Osteocyte (in vitro differentiated cells): ENCODE results near the gene CEACAM5. TPM values are rescaled to one million over a fixed set of nuclear protein-coding genes. Genes with fewer than 3 reads are reported as not detected.
"Not testable (repeated sequence)": the region's sequence is repeated elsewhere in the genome, so short reads cannot be mapped to it uniquely, and the experiment has no call there.

Experiments used
- DNase-seq: peaks from one replicate; pipeline ENCODE4 v3.0.0; 2021; ENCODE audit warnings: mixed read lengths; ENCODE audit not compliant: unreplicated experiment; ENCODE audit errors: extremely low spot score
- H3K27ac Mint-ChIP-seq: one replicate; pipeline ENCODE4 v1.8.0; 2021; ENCODE audit warnings: mild to moderate bottlenecking, mixed read lengths; ENCODE audit not compliant: unreplicated experiment
- H3K27me3 Mint-ChIP-seq: one replicate; pipeline ENCODE4 v1.8.0; 2021; ENCODE audit warnings: mixed read lengths; ENCODE audit not compliant: unreplicated experiment
- H3K36me3 Mint-ChIP-seq: one replicate; pipeline ENCODE4 v1.8.0; 2021; ENCODE audit warnings: mixed read lengths; ENCODE audit not compliant: unreplicated experiment
- H3K4me1 Mint-ChIP-seq: one replicate; pipeline ENCODE4 v1.8.0; 2021; ENCODE audit warnings: mixed read lengths; ENCODE audit not compliant: unreplicated experiment
- H3K4me3 Mint-ChIP-seq: one replicate; pipeline ENCODE4 v1.8.0; 2021; ENCODE audit warnings: mild to moderate bottlenecking, moderate library complexity, mixed read lengths; ENCODE audit not compliant: unreplicated experiment
- H3K9me3 Mint-ChIP-seq: one replicate; pipeline ENCODE4 v1.8.0; 2021; ENCODE audit warnings: mixed read lengths; ENCODE audit not compliant: unreplicated experiment
- CTCF ChIP-seq: fragments of 200-600 bp; sonication (generic); IDR thresholded peaks from 2 replicates; pipeline ENCODE4 v1.5.0; 2021; ENCODE audit warnings: antibody characterized with exemption, mild to moderate bottlenecking, moderate library complexity
- total RNA-seq: library from RNA; stranded (reverse); gene quantifications from 2 replicates; pipeline ENCODE4 v1.2.1, GENCODE V29; 2021

The CEACAM5 gene
- total RNA-seq, 1 donor from 2014 or later = not detected

GRCh38 chr19:41705393-41706174 is 2.8 kb upstream of the CEACAM5 start:
- peaks cover 2% of the 10 kb centered on the region for H3K4me1 Mint-ChIP-seq
- no peaks in the 10 kb centered on the region for H3K36me3 Mint-ChIP-seq
- H3K9me3 Mint-ChIP-seq = no peaks in the 10 kb centered on the region
- TF ChIP-seq CTCF = no peak
- DNase-seq = no peak
- no peak overlapping the region for H3K4me3 Mint-ChIP-seq
- H3K27ac Mint-ChIP-seq = no peak overlapping the region
- no peaks in the 10 kb centered on the region for H3K27me3 Mint-ChIP-seq

GRCh38 chr19:41706741-41707501 is 1.5 kb upstream of the CEACAM5 start:
- DNase-seq = no peak
- Mint-ChIP-seq H3K9me3 (no peaks in the 10 kb centered on the region), H3K27ac (no peak overlapping the region), H3K4me1 (no peaks in the 10 kb centered on the region), H3K4me3 (no peak overlapping the region), H3K36me3 (no peaks in the 10 kb centered on the region), H3K27me3 (no peaks in the 10 kb centered on the region)
- TF ChIP-seq CTCF = peak; percentile 31

- no peak overlapping the region for H3K4me3 Mint-ChIP-seq
- no peaks in the 10 kb centered on the region for H3K9me3 Mint-ChIP-seq
- DNase-seq = no peak
- no peak for TF ChIP-seq CTCF
- no peak overlapping the region for H3K27ac Mint-ChIP-seq
- H3K27me3 Mint-ChIP-seq = peaks cover under 1% of the 10 kb centered on the region
- H3K36me3 Mint-ChIP-seq = no peaks in the 10 kb centered on the region
- no peaks in the 10 kb centered on the region for H3K4me1 Mint-ChIP-seq
Measured at GRCh38 chr19:41707502-41707812, 969 bp upstream of the CEACAM5 start.

GRCh38 chr19:41707871-41708371 is 505 bp upstream of the CEACAM5 start:
- Mint-ChIP-seq H3K9me3 (no peaks in the 10 kb centered on the region), H3K36me3 (no peaks in the 10 kb centered on the region), H3K4me1 (no peaks in the 10 kb centered on the region), H3K27ac (no peak overlapping the region), H3K4me3 (no peak overlapping the region), H3K27me3 (peaks cover 4% of the 10 kb centered on the region)
- no peak for TF ChIP-seq CTCF
- no peak for DNase-seq

GRCh38 chr19:41709516-41709915 is 1.1 kb downstream of the CEACAM5 start:
- DNase-seq = peak; percentile 73
- H3K4me3 Mint-ChIP-seq, H3K27me3 Mint-ChIP-seq, H3K9me3 Mint-ChIP-seq, H3K27ac Mint-ChIP-seq, H3K4me1 Mint-ChIP-seq, H3K36me3 Mint-ChIP-seq: not testable (repeated sequence)
